AG09309 (cell line): Measurements from ENCODE around the gene SGPL1.
"Not testable (repeated sequence)": the region's sequence is repeated elsewhere in the genome, so short reads cannot be mapped to it uniquely, and the experiment has no call there.

Source experiments
- DNase-seq: peaks from one replicate; pipeline ENCODE4 v3.0.0-alpha.2; 2010; ENCODE audit warnings: low read depth
- H3K4me3 ChIP-seq: 2 replicates; pipeline ENCODE4 v1.5.1; 2011; ENCODE audit warnings: mild to moderate bottlenecking, low read depth, low read length, moderate library complexity; ENCODE audit not compliant: control insufficient read depth
- TF ChIP-seq, protein P1 (sequence below): IDR thresholded peaks from 2 replicates; pipeline ENCODE4 v1.5.1; 2011; ENCODE audit warnings: mild to moderate bottlenecking, low read depth, low read length, inconsistent platforms; ENCODE audit not compliant: insufficient read depth, control insufficient read depth; ENCODE audit errors: missing control alignments

Gene SGPL1

DNA sequence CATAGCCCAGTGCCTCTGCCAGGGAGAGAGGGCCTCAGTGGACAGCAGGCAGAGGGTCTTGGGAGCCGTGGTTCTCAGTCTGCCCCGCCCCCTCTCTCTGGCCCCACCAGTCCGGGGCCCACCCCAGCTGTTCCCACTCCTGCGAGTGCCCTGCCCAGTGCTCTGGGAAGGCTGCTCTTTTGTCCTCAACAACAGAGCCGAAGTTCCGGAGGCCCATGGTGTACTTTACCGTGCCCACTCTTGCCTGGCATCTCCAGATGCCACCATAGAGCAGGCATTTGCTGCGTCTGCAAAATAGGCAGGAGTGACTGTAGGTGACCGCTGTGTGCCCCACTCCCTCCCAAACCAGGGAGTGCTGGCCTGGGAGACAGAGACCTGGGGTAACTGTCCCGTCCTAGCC is 101.9 kb downstream of the SGPL1 start:
- DNase-seq, result no peak
- TF ChIP-seq, protein P1, sequence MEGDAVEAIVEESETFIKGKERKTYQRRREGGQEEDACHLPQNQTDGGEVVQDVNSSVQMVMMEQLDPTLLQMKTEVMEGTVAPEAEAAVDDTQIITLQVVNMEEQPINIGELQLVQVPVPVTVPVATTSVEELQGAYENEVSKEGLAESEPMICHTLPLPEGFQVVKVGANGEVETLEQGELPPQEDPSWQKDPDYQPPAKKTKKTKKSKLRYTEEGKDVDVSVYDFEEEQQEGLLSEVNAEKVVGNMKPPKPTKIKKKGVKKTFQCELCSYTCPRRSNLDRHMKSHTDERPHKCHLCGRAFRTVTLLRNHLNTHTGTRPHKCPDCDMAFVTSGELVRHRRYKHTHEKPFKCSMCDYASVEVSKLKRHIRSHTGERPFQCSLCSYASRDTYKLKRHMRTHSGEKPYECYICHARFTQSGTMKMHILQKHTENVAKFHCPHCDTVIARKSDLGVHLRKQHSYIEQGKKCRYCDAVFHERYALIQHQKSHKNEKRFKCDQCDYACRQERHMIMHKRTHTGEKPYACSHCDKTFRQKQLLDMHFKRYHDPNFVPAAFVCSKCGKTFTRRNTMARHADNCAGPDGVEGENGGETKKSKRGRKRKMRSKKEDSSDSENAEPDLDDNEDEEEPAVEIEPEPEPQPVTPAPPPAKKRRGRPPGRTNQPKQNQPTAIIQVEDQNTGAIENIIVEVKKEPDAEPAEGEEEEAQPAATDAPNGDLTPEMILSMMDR, result no peak
- H3K4me3 ChIP-seq, result no peak overlapping the region

DNA sequence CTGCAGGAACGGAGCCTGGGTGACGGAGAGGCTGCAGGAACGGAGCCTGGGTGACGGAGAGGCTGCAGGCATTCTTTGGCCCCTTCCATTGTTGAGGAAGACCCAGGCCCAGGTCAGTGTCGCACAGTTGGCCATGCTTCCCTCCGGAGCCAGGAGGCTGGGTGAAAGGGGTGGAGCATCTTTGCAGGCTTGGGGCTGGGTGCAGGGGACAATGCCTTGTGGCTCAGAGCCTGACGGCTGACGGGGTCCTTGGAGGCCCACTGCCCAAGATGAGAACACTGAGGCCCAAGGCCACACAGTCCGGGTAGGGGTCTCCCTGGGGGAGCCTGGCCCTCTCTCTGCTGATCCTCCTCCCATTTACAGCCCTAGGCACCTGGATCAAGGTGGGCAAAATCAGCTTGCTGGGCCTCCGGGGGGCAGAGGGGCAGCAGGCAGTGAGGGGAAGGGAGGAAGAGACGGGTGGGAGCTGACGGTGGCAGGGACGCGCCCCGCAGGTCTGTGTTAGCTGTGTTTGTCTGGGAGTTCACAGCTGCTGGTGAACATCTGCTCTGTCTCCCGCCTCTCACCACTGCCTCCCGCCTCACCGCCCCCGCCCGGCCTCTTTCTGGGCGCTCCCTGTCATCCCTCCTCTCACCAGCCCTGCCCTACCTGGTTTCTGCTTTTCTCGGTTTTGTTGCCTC is 103.2 kb downstream of the SGPL1 start:
- DNase-seq, result no peak
- TF ChIP-seq, protein P1, result no peak
- H3K4me3 ChIP-seq, result no peak overlapping the region

DNA sequence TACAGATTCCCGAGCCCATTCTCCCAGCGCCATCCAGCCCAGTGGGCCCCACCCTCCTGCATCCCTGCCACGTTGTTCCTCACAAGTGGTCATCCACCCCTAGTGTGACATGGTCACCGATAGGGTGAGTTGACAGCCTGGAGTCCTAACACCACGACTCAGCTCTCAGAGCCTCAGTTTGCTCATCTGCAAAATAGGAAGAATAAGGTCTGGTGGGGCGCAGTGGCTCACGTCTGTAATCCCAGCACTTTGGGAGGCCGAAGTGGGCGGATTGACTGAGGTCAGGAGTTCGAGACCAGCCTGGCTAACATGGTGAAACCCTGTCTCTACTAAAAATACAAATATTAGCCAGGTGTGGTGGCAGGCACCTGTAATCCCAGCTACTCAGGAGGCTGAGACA is 104.2 kb downstream of the SGPL1 start:
- H3K4me3 ChIP-seq, DNase-seq: not testable (repeated sequence)

DNA sequence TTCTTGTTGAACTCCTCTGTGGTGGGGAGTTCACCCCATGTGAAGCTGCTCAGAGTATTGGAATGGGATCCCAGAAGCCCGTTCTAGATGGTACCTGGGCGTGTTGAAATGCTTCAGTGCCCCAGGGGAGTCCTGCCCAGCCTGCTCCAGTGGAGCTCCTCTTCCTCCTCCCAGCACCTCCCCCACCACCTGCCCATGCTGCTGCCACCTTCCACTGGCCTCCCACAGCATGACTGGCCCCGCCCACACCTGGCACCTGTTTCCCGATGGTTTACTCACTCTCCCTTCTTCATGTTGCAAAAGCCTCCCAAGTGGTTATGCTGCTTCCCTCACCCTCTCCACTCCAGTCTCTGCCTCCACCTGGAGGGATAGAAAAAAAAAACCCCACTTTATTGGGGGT is 104.8 kb downstream of the SGPL1 start:
- DNase-seq, result no peak
- H3K4me3 ChIP-seq, result no peak overlapping the region
- TF ChIP-seq, protein P1, result no peak

DNA sequence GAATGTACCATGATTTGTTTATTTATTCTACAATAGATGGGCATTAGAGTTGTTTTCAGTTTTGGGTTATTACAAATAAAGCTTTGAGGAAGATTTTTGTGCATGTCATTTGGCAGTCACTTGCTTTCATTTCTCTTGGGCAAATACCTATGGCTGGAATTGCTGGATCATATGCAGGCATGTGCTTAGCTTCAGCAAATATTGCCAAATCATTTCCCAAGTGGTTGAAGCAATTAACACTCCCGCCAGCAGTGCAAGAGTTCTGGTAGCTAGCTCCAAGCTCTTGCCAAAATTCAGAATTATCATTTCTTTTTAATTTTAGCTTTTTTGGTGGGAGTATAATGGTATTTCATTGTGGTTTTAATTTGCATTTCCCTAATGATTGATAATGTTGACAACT is 105.5 kb downstream of the SGPL1 start:
- H3K4me3 ChIP-seq, result no peak overlapping the region
- TF ChIP-seq, protein P1, result no peak
- no peak for DNase-seq

DNA sequence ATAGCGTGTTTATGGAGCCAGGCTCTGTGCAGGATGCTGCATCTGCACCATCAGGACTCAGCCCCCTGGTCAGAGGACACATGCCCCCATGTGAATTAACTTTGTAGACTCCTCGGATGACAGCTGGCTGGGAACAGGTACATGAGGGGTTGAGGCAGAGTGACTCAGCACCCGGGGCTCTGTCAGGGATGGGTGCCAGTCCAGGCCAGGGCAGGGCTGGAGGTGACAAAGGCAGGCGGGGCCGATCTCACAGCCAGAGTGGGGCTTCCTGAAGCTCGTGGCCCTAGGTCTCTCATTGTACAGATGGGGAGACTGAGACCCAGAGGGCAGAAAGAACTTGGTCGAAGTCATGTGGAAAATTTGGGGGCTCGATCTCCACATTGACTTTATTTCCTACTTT is 107.9 kb downstream of the SGPL1 start:
- DNase-seq, result no peak
- H3K4me3 ChIP-seq, result no peak overlapping the region
- TF ChIP-seq, protein P1, result no peak

DNA sequence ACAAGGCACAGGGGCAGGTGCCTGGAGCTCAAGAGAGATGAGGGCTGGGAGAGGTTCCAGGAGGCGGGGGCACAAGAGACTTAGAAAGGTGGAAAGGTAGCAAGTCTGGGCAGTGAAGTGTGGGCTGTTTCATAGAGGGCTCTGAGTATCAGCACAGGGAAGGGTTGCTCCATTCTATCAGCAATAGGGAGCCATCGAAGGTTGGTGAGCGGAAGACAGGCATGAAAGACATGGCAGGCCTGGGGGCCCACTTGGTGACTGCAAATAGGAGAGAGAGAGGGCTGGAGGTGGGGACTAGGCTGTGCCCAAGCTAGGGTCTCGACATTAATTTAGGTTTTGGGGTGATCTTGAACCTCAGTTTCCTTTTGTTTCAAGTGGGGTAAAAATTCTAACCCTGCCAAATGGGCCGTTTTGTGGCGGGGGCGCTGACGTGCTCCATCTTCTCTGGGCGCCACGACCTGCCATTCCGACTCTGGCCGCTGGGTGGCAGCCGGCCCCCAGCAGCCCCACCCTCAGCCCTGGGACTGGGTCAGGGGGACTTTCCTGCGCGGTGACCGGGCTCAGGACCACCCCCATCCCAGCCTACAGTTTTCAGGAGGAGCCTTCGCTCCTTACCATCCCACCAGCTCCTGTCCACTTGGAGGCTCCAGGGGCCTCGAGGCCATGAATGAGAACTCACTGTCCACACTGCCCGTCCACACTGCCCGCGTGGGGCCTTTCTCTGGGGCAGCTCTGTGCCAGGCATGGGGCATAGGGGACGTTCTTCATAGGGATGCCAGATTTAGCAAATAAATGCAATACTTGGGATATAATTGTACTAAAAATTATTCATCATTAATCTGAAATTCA is 109.9 kb downstream of the SGPL1 start:
- no peak overlapping the region for H3K4me3 ChIP-seq
- TF ChIP-seq, protein P1, result peak; percentile 94
- no peak for DNase-seq
